Fibroblast of lung (primary cell): Measurements from ENCODE around the gene MRPS18A.

Experiments used
- EZH2 ChIP-seq: IDR thresholded peaks from 2 replicates; pipeline ENCODE4 v1.5.1; 2012; ENCODE audit warnings: low read length, control low read depth, mild to moderate bottlenecking; ENCODE audit errors: missing control alignments
- TF ChIP-seq, protein P1 (sequence below), 2 donors: IDR thresholded peaks in 1 of 2; conservative IDR thresholded peaks in 1 of 2; 1 replicate in 1 of 2; 2 replicates in 1 of 2; pipeline ENCODE4 v1.5.1; 2011 to 2012; ENCODE audit warnings: low read length in 2 of 2, control low read depth in 1 of 2, inconsistent platforms in 1 of 2, low read depth in 1 of 2, mild to moderate bottlenecking in 1 of 2

DNA sequence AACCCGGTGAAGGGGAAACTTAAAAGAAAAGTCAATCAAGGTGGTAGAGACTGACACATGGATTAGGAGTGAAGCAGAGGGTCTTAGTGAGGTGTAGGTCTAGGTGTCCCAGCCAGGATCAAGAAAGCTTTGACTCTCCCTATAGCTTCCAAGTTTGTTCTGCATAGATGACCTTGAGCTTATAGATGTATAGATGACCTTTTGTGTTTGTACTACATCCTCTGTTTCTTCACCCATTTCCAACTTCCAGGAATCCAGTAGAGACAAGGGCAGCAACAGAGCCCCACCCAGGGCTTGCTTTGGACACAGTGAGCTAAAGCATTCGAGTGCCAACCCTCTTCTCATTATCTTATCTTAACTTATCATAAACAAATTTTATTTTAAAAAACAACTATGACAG lies 1.8 kb upstream of the MRPS18A start:
- TF ChIP-seq, protein P1, sequence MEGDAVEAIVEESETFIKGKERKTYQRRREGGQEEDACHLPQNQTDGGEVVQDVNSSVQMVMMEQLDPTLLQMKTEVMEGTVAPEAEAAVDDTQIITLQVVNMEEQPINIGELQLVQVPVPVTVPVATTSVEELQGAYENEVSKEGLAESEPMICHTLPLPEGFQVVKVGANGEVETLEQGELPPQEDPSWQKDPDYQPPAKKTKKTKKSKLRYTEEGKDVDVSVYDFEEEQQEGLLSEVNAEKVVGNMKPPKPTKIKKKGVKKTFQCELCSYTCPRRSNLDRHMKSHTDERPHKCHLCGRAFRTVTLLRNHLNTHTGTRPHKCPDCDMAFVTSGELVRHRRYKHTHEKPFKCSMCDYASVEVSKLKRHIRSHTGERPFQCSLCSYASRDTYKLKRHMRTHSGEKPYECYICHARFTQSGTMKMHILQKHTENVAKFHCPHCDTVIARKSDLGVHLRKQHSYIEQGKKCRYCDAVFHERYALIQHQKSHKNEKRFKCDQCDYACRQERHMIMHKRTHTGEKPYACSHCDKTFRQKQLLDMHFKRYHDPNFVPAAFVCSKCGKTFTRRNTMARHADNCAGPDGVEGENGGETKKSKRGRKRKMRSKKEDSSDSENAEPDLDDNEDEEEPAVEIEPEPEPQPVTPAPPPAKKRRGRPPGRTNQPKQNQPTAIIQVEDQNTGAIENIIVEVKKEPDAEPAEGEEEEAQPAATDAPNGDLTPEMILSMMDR (conservative IDR thresholded peaks at IDR 0.05 in 1 of 2, IDR thresholded peaks at IDR 0.05 in 1 of 2; ENCODE audit: low read depth in 1 of 2, low read length in 2 of 2) = no peak
- TF ChIP-seq EZH2 = no peak
